GM20000 (cell line): ENCODE measurements around the gene CAPS.

Source experiments
- DNase-seq: peaks from one replicate; pipeline ENCODE4 v3.0.0; 2012; ENCODE audit warnings: low spot score
- CTCF ChIP-seq: IDR thresholded peaks from 2 replicates; pipeline ENCODE4 v1.5.1; 2012; ENCODE audit warnings: mild to moderate bottlenecking, control low read depth; ENCODE audit errors: extremely low read depth, missing control alignments

The CAPS gene

GRCh38 chr19:5893907-5894703, 19.9 kb upstream of the CAPS start:
- no peak for TF ChIP-seq CTCF
- DNase-seq, result no peak

- TF ChIP-seq CTCF, result no peak
- DNase-seq, result no peak
Observed at GRCh38 chr19:5894704-5895349, 19.2 kb upstream of the CAPS start.

DNA sequence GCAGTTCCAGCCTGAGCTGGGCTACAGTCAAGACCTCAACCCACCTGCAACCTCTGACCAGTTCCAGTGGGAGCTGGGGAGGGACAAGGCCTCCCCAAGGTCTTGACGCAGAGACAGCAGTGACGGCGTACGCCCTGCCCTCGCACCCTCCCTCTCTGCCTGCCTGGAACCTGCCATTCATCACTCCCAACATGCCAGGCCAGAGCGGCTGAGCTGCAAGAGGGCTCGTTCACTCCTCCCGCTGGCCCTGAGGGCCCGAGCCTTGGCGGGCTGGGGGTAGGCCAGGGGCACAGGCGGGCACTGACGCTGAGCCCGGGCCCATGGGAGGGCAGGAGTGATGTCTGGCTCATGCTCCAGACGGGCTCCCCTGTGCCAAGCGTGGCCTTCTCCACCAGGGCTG, 18.6 kb upstream of the CAPS start:
- no peak for DNase-seq

DNA sequence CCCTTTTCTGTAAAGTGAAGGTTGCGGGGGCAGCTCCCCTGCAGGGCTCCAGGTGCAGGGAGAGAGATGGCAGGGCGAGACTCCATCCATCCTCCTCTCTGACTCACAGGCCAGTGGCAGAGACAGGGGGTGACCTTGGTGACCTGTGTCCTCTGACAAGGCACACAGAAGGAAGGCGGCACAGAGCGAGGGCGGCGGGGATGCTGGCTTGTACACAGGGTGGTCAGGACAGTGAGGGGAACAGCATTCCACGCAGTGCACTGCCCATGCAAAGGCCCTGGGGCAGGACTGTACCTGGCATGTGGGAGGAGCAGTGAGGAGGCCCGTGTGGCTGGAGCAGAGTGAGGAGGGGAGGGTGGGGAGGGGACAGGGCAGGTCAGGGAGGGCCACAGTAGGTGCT, 18.2 kb upstream of the CAPS start:
- no peak for DNase-seq
- no peak for TF ChIP-seq CTCF

More for the DNA sequence above, 18.6 kb upstream of the CAPS start:
- TF ChIP-seq CTCF, result no peak

GRCh38 chr19:5896365-5897076, 17.5 kb upstream of the CAPS start:
- DNase-seq, result no peak
- no peak for TF ChIP-seq CTCF

DNA sequence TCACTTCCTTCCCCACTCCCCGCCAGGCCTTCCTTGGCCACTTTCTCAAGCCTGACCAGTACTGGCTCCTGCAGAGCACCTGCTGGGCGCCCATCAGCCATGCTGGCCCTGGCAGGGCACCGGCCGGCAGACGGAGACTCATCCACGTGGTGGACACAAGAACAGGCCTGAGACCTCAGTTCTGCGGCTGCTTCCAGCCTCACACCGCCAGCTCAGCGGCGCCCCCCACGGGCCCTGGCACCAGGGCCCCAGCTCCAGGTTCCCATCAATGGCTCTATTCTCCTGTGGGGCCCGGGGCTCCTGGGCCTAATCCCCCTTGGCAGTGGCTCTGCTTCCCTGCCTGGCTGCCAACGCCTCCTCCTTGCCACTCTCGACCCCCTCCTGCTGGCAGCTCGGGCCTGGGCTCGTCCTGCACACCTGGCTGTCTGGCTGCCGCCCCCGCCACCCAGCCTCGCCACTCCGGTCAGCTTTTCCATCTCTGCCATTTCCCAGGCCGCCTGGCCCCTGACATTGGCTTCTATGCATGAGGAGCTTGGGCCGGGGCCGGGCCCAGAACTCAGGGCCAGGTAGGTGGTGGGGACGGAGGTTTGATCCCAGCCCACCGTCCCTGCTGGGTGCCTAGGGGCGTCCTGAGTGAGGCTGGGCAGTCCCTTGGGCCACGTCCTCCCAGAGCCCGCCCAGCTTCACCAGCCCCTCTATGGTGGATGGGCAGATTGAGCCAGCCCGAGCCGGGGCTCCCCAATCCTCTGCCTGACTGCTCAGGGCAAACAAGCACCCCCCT, 16.7 kb upstream of the CAPS start:
- TF ChIP-seq CTCF, result no peak
- DNase-seq, result no peak
